Fibroblast of villous mesenchyme (primary cell): ENCODE measurements around the gene FAM124A. TPM values are rescaled to one million over a fixed set of nuclear protein-coding genes. Genes with fewer than 3 reads are reported as not detected.

Source experiments
- DNase-seq: peaks from one replicate; pipeline ENCODE4 v3.0.0-alpha.2; 2010; ENCODE audit warnings: low read depth
- H3K4me3 ChIP-seq: 2 replicates; pipeline ENCODE4 v1.5.1; 2011; ENCODE audit warnings: low read depth, mild to moderate bottlenecking, low read length
- CTCF ChIP-seq: IDR thresholded peaks from 2 replicates; pipeline ENCODE4 v1.5.1; 2012; ENCODE audit warnings: low read depth, mild to moderate bottlenecking, low read length; ENCODE audit not compliant: insufficient read depth
- total RNA-seq: library from RNA; depleted of rRNA; stranded (reverse); fragments of >200 nt; gene quantifications from 2 replicates; pipeline ENCODE4 v1.2.3, GENCODE V29; 2012

The FAM124A gene
- total RNA-seq, 1 donor, result 25.0 TPM

GRCh38 chr13:51313619-51314018, 91.4 kb downstream of the FAM124A start:
- no peak for TF ChIP-seq CTCF
- H3K4me3 ChIP-seq, result no peak overlapping the region
- DNase-seq, result no peak

GRCh38 chr13:51317262-51317661, 95.1 kb downstream of the FAM124A start:
- DNase-seq, result no peak

GRCh38 chr13:51318015-51318414, 95.8 kb downstream of the FAM124A start:
- TF ChIP-seq CTCF, result no peak
- no peak for DNase-seq
- H3K4me3 ChIP-seq, result no peak overlapping the region

More at GRCh38 chr13:51317262-51317661, 95.1 kb downstream of the FAM124A start:
- no peak overlapping the region for H3K4me3 ChIP-seq
- no peak for TF ChIP-seq CTCF

GRCh38 chr13:51318876-51319275, 96.7 kb downstream of the FAM124A start:
- no peak overlapping the region for H3K4me3 ChIP-seq
- no peak for DNase-seq
- TF ChIP-seq CTCF, result no peak

- no peak for TF ChIP-seq CTCF
- no peak for DNase-seq
- H3K4me3 ChIP-seq, result no peak overlapping the region
Observed at GRCh38 chr13:51321836-51322235, 99.6 kb downstream of the FAM124A start.

- no peak for DNase-seq
- H3K4me3 ChIP-seq, result no peak overlapping the region
- TF ChIP-seq CTCF, result no peak
Observed at GRCh38 chr13:51322826-51323225, 100.6 kb downstream of the FAM124A start.

GRCh38 chr13:51323824-51324511, 101.8 kb downstream of the FAM124A start:
- no peak overlapping the region for H3K4me3 ChIP-seq
- DNase-seq, result no peak
- TF ChIP-seq CTCF, result no peak
